Uterus (tissue), 2 donors: ENCODE data around the gene REEP3.

Experiments
- CTCF ChIP-seq, 4 experiments: fragments of 200-600 bp in 2 of 4; fragments of 450-650 bp in 2 of 4; sonication (generic) in 2 of 4; IDR thresholded peaks; one replicate each; pipeline ENCODE4 v1.5.1; 2016 to 2019; ENCODE audit warnings: antibody characterized with exemption in 4 of 4, mild to moderate bottlenecking in 2 of 4, moderate library complexity in 1 of 4
- POLR2A ChIP-seq, 2 donors: fragments of 450-650 bp; IDR thresholded peaks; one replicate each; pipeline ENCODE4 v1.6.1; 2016; ENCODE audit warnings: antibody characterized with exemption in 2 of 2, mild to moderate bottlenecking in 1 of 2, moderate library complexity in 1 of 2

GRCh38 chr10:63494951-63495350 is 26.2 kb upstream of the REEP3 start:
- no peak for TF ChIP-seq CTCF (IDR thresholded peaks at IDR 0.05)
- no peak for TF ChIP-seq POLR2A (IDR thresholded peaks at IDR 0.05)
